Trophoblast cell (in vitro differentiated cells and primary cell): Measurements from ENCODE around the gene IGSF1.

Experiments used
- DNase-seq, 2 donors: peaks; one replicate each; pipeline ENCODE4 v3.0.0-alpha.2; 2016
- H2AFZ ChIP-seq: 2 replicates; pipeline ENCODE4 v1.6.1; 2013; ENCODE audit warnings: low read length, moderate library complexity, mild to moderate bottlenecking; ENCODE audit not compliant: insufficient read depth, poor library complexity
- H2AK5ac ChIP-seq: 2 replicates; pipeline ENCODE4 v1.6.1; 2013; ENCODE audit warnings: mild to moderate bottlenecking, low read length
- H2BK120ac ChIP-seq: 2 replicates; pipeline ENCODE4 v1.6.1; 2013; ENCODE audit warnings: low read length, mild to moderate bottlenecking, moderate library complexity; ENCODE audit not compliant: insufficient read depth, poor library complexity
- H2BK12ac ChIP-seq: 2 replicates; pipeline ENCODE4 v1.6.1; 2013; ENCODE audit warnings: mild to moderate bottlenecking, low read length, moderate library complexity
- H2BK5ac ChIP-seq: 2 replicates; pipeline ENCODE4 v1.6.1; 2013; ENCODE audit warnings: low read length, low read depth, moderate library complexity, mild to moderate bottlenecking; ENCODE audit not compliant: poor library complexity
- H3K14ac ChIP-seq: 2 replicates; pipeline ENCODE4 v1.6.1; 2013; ENCODE audit warnings: mild to moderate bottlenecking, low read length
- H3K18ac ChIP-seq: 2 replicates; pipeline ENCODE4 v1.6.1; 2013; ENCODE audit warnings: mild to moderate bottlenecking, low read length
- H3K23ac ChIP-seq: 2 replicates; pipeline ENCODE4 v1.6.1; 2013; ENCODE audit warnings: low read length
- H3K27ac ChIP-seq: 2 replicates; pipeline ENCODE4 v1.5.1; 2013; ENCODE audit warnings: low read depth, mild to moderate bottlenecking, inconsistent platforms, low read length, moderate library complexity
- H3K27me3 ChIP-seq: 2 replicates; pipeline ENCODE4 v1.6.1; 2013; ENCODE audit warnings: inconsistent platforms, mild to moderate bottlenecking, low read length, moderate library complexity; ENCODE audit not compliant: insufficient read depth
- H3K36me3 ChIP-seq, 2 experiments: 1 replicate in 1 of 2; 2 replicates in 1 of 2; pipeline ENCODE4 v1.6.1; 2013; ENCODE audit warnings: low read length in 2 of 2, mild to moderate bottlenecking in 2 of 2, moderate library complexity in 1 of 2; ENCODE audit not compliant: insufficient read depth in 2 of 2, control insufficient read depth in 1 of 2
- H3K4ac ChIP-seq: 2 replicates; pipeline ENCODE4 v1.6.1; 2013; ENCODE audit warnings: low read depth, mild to moderate bottlenecking, low read length, moderate library complexity
- H3K4me1 ChIP-seq, 2 experiments: 1 replicate in 1 of 2; 2 replicates in 1 of 2; pipeline ENCODE4 v1.6.1; 2013; ENCODE audit warnings: low read length in 2 of 2, mild to moderate bottlenecking in 2 of 2, moderate library complexity in 1 of 2; ENCODE audit not compliant: insufficient read depth in 2 of 2, control insufficient read depth in 1 of 2
- H3K4me2 ChIP-seq: 2 replicates; pipeline ENCODE4 v1.6.1; 2013; ENCODE audit warnings: inconsistent platforms, mild to moderate bottlenecking, low read length, moderate library complexity
- H3K4me3 ChIP-seq: 2 replicates; pipeline ENCODE4 v1.5.1; 2013; ENCODE audit warnings: mild to moderate bottlenecking, low read depth, low read length, inconsistent platforms
- H3K79me1 ChIP-seq: one replicate; pipeline ENCODE4 v1.6.1; 2013; ENCODE audit warnings: low read length
- H3K79me2 ChIP-seq: 2 replicates; pipeline ENCODE4 v1.6.1; 2013; ENCODE audit warnings: low read length, mild to moderate bottlenecking; ENCODE audit not compliant: control insufficient read depth, insufficient read depth, poor library complexity
- H3K9ac ChIP-seq: 2 replicates; pipeline ENCODE4 v1.6.1; 2013; ENCODE audit warnings: mild to moderate bottlenecking, low read length
- H3K9me3 ChIP-seq: 2 replicates; pipeline ENCODE4 v1.6.1; 2013; ENCODE audit warnings: low read depth, mild to moderate bottlenecking, control low read depth, inconsistent platforms, low read length; ENCODE audit not compliant: insufficient read depth
- H4K12ac ChIP-seq: 2 replicates; pipeline ENCODE4 v1.6.1; 2013; ENCODE audit warnings: low read depth, mild to moderate bottlenecking, low read length, moderate library complexity
- H4K8ac ChIP-seq: 2 replicates; pipeline ENCODE4 v1.6.1; 2013; ENCODE audit warnings: low read depth, mild to moderate bottlenecking, low read length, moderate library complexity
- H4K91ac ChIP-seq: one replicate; pipeline ENCODE4 v1.6.1; 2013; ENCODE audit warnings: low read depth, mild to moderate bottlenecking, low read length, moderate library complexity
- WGBS: extraction: QIAGEN DNeasy Blood & Tissue Kit; methylation state at CpG from one replicate; pipeline ENCODE4 v1.1.7; 2013; ENCODE audit warnings: missing lambda C conversion rate; ENCODE audit not compliant: insufficient read length, insufficient coverage; ENCODE audit errors: extremely low coverage; 5-methylcytosine and 5-hydroxymethylcytosine counted together

Gene IGSF1

GRCh38 chrX:131322651-131323050, 33.5 kb upstream of the IGSF1 start:
- Histone ChIP-seq H3K9me3 (no peaks in the 10 kb centered on the region), H3K27ac (no peak overlapping the region), H3K4ac (no peak overlapping the region), H3K79me2 (no peaks in the 10 kb centered on the region), H3K27me3 (no peaks in the 10 kb centered on the region), H2BK12ac (no peak overlapping the region), H2BK120ac (no peak overlapping the region), H2BK5ac (no peak overlapping the region), H3K9ac (no peak overlapping the region), H3K4me2 (no peak overlapping the region), H2AK5ac (no peak overlapping the region), H4K12ac (no peak overlapping the region), H4K8ac (no peak overlapping the region), H3K18ac (no peak overlapping the region), H4K91ac (no peak overlapping the region), H3K14ac (no peak overlapping the region), H3K23ac (no peak overlapping the region), H3K4me1 (no peaks in the 10 kb centered on the region), H3K4me3 (no peak overlapping the region), H2AFZ (no peak overlapping the region), H3K79me1 (no peaks in the 10 kb centered on the region), H3K36me3 (no peaks in the 10 kb centered on the region)
- DNase-seq = no peak
- WGBS = 100% methylated on average over 2 of the region's 3 CpGs

DNA sequence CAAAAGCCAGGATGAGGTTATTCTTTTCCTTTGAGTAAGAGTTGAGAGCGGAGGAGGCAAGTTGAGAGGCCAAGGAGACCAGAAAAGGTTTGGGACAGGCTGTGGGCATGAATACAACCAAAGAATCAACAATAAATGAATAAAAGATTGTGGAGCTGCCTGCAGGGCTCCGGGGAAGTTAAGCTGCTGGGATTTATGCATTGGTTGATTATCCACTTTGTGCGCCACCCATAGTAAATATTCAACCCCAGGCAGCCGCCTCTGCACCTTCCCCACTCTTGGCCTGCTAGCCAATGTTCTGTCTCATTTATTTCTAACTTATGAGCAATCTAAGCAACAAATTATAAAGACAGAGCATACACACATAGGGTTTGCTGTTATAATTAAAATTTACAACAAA, 28.2 kb upstream of the IGSF1 start:
- Histone ChIP-seq H2AFZ (no peak overlapping the region), H3K9ac (no peak overlapping the region), H2BK120ac (no peak overlapping the region), H3K4ac (no peak overlapping the region), H3K79me1 (no peaks in the 10 kb centered on the region), H4K8ac (no peak overlapping the region), H4K91ac (no peak overlapping the region), H3K18ac (no peak overlapping the region), H3K23ac (no peak overlapping the region), H3K14ac (no peak overlapping the region), H3K27ac (no peak overlapping the region), H2BK5ac (no peak overlapping the region), H3K27me3 (no peaks in the 10 kb centered on the region), H2AK5ac (no peak overlapping the region), H3K4me2 (no peak overlapping the region), H3K4me3 (no peak overlapping the region), H2BK12ac (no peak overlapping the region), H4K12ac (no peak overlapping the region), H3K36me3 (no peaks in the 10 kb centered on the region), H3K79me2 (no peaks in the 10 kb centered on the region), H3K4me1 (no peaks in the 10 kb centered on the region), H3K9me3 (no peaks in the 10 kb centered on the region)
- no peak for DNase-seq
- WGBS = no CpG with 5 or more reads among the region's 4 CpGs

- Histone ChIP-seq H3K79me1 (no peaks in the 10 kb centered on the region), H4K8ac (no peak overlapping the region), H3K27me3 (no peaks in the 10 kb centered on the region), H3K4ac (no peak overlapping the region), H3K4me3 (no peak overlapping the region), H2BK12ac (no peak overlapping the region), H2AK5ac (no peak overlapping the region), H3K14ac (no peak overlapping the region), H3K27ac (no peak overlapping the region), H4K12ac (no peak overlapping the region), H2AFZ (no peak overlapping the region), H3K23ac (no peak overlapping the region), H3K9ac (no peak overlapping the region), H3K4me1 (no peaks in the 10 kb centered on the region), H3K36me3 (no peaks in the 10 kb centered on the region), H3K9me3 (no peaks in the 10 kb centered on the region), H3K79me2 (no peaks in the 10 kb centered on the region), H3K4me2 (no peak overlapping the region), H2BK120ac (no peak overlapping the region), H4K91ac (no peak overlapping the region), H3K18ac (no peak overlapping the region), H2BK5ac (no peak overlapping the region)
- WGBS = no CpG with 5 or more reads among the region's 1 CpG
- no peak for DNase-seq
Measured at GRCh38 chrX:131316260-131316659, 27.2 kb upstream of the IGSF1 start.

DNA sequence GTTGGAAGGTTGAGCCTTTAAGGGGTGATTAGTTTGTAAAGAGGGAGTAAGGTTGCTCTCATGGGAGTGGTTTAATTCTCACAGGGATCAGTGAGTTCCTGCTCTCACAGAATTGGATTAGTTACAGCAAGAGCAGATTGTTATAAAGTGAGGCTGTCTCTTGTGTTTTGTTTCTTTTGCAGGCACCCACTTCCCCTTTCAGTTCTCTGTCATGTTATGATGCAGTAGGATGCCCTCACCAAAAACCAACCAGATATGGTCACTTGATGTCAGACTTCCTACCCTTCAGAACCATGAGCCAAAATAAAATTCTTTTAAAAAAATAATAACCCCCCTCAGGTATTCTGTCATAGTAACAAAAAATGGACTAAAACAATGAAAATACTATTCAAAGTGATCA, 19.9 kb upstream of the IGSF1 start:
- no peak overlapping the region for H3K18ac ChIP-seq
- DNase-seq = no peak

More for the DNA sequence above, 19.9 kb upstream of the IGSF1 start:
- no peak overlapping the region for H3K4me3 ChIP-seq
- H3K4me1 ChIP-seq = no peaks in the 10 kb centered on the region
- no peak overlapping the region for H4K91ac ChIP-seq
- no peaks in the 10 kb centered on the region for H3K79me1 ChIP-seq
- H2AK5ac ChIP-seq = no peak overlapping the region
- H3K14ac ChIP-seq = no peak overlapping the region
- no peak overlapping the region for H4K8ac ChIP-seq
- no peaks in the 10 kb centered on the region for H3K79me2 ChIP-seq
- H3K9ac ChIP-seq = no peak overlapping the region
- H3K36me3 ChIP-seq = no peaks in the 10 kb centered on the region
- H3K4ac ChIP-seq = no peak overlapping the region
- H2BK120ac ChIP-seq = no peak overlapping the region
- H3K23ac ChIP-seq = no peak overlapping the region
- H4K12ac ChIP-seq = no peak overlapping the region
- H3K4me2 ChIP-seq = no peak overlapping the region
- no peak overlapping the region for H2AFZ ChIP-seq
- no peak overlapping the region for H3K27ac ChIP-seq
- no peaks in the 10 kb centered on the region for H3K27me3 ChIP-seq
- no peak overlapping the region for H2BK5ac ChIP-seq
- H2BK12ac ChIP-seq = no peak overlapping the region
- H3K9me3 ChIP-seq = no peaks in the 10 kb centered on the region
